BLaER1 treated with 17β-estradiol and CSF1 and Interleukin-3, amounts not matched to agents 10 nM and 100 nM (cell line): ENCODE data around the gene PKN1.

Experiments used
- H3K27ac ChIP-seq, 11 experiments: shearing (Covaris generic); formaldehyde crosslinking; 2 replicates each; pipeline ENCODE4 v1.8.1; 2022
- H3K27me3 ChIP-seq, 11 experiments: shearing (Covaris generic); formaldehyde crosslinking; 2 replicates each; pipeline ENCODE4 v1.8.1; 2022
- H3K36me3 ChIP-seq, 11 experiments: shearing (Covaris generic); formaldehyde crosslinking; 2 replicates each; pipeline ENCODE4 v1.8.1; 2022
- H3K4me1 ChIP-seq, 10 experiments: shearing (Covaris generic); formaldehyde crosslinking; 2 replicates each; pipeline ENCODE4 v1.8.1; 2022
- H3K4me2 ChIP-seq, 11 experiments: shearing (Covaris generic); formaldehyde crosslinking; 2 replicates each; pipeline ENCODE4 v1.8.1; 2022
- H3K4me3 ChIP-seq, 10 experiments: shearing (Covaris generic); formaldehyde crosslinking; 2 replicates each; pipeline ENCODE4 v1.8.1; 2022
- H3K9ac ChIP-seq, 11 experiments: shearing (Covaris generic); formaldehyde crosslinking; 2 replicates each; pipeline ENCODE4 v1.8.1; 2022
- H3K9me3 ChIP-seq, 11 experiments: shearing (Covaris generic); formaldehyde crosslinking; replicated peaks in 1 of 11; 2 replicates each; pipeline ENCODE4 v1.8.1; 2022
- H4K20me1 ChIP-seq, 11 experiments: shearing (Covaris generic); formaldehyde crosslinking; 2 replicates each; pipeline ENCODE4 v1.8.1; 2022
- Cebpa-rat ChIP-seq, 11 experiments: shearing (Covaris generic); IDR thresholded peaks; 2 replicates each; pipeline ENCODE4 v1.8.1; 2022

Gene PKN1

DNA sequence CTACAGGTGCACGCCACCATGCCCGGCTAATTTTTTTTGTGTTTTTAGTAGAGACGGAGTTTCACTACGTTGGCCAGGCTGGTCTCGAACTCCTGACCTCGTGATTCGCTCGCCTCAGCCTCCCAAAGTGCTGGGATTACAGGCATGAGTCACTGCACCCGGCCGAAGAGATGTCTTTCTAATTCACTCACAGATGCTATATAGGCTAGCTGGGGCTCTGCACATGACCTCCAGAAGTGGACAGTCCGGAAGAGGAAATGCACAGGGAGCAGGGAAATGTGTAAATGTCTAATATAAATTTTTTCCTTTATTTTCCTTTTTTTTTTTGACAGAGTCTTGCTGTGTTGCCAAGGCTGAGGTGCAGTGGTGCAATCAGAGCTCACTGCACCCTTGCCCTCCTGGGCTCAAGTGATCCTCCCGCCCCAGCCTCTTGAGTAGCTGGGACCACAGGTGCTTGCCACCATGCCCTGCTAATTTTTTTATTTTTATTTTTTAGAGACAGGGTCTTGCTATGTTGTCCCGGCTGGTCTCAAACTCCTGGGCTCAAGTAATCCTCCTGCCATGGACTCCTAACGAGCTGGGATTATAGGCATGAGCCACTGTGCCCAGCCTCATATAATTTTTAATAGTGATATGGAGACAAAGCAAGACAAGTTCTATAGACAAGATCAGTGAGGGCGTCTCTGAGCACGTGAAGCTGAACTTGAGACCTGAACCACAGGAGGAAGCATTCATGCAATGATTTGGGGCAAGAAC is 54.4 kb downstream of the PKN1 start:
- Histone ChIP-seq H3K9ac (no peak overlapping the region), H3K36me3 (peaks cover 5 to 79% (median 36%) of the 10 kb centered on the region in 11 experiments; a peak in 18 of 22 replicates), H3K27ac (no peak overlapping the region), H3K4me2 (no peak overlapping the region), H3K27me3 (no peaks in the 10 kb centered on the region), H4K20me1 (peaks cover 0 to 61% (median 3%) of the 10 kb centered on the region in 11 experiments; a peak in 8 of 22 replicates), H3K9me3 (no peaks in the 10 kb centered on the region), H3K4me3 (no peak overlapping the region), H3K4me1 (peaks cover 0 to 9% (median 4%) of the 10 kb centered on the region in 10 experiments; a peak in 5 of 20 replicates)
- no peak for TF ChIP-seq Cebpa-rat (IDR thresholded peaks at IDR 0.05)

GRCh38 chr19:14492756-14493337 is 59.7 kb downstream of the PKN1 start:
- Histone ChIP-seq H3K36me3 (peaks cover 5 to 48% (median 29%) of the 10 kb centered on the region in 11 experiments; a peak in 18 of 22 replicates), H3K4me3 (no peak overlapping the region)

GRCh38 chr19:14494411-14494810 is 61.3 kb downstream of the PKN1 start:
- no peak for TF ChIP-seq Cebpa-rat (IDR thresholded peaks at IDR 0.05)
- Histone ChIP-seq H3K9me3 (no peaks in the 10 kb centered on the region), H4K20me1 (peaks cover 0 to 37% (median 6%) of the 10 kb centered on the region in 11 experiments; a peak in 9 of 22 replicates), H3K9ac (peak overlapping the region in 7 of 11 experiments; percentile 31 to 83 (median 44); a peak in 6 of 22 replicates), H3K4me3 (peak overlapping the region in 6 of 10 experiments; percentile 22 to 81 (median 76); a peak in 8 of 20 replicates), H3K4me2 (peak overlapping the region; percentile 29 to 94 (median 81); a peak in 18 of 22 replicates), H3K27me3 (no peaks in the 10 kb centered on the region), H3K4me1 (peaks cover 8 to 35% (median 25%) of the 10 kb centered on the region in 10 experiments), H3K27ac (0 out of 22 replicates have a peak overlapping the region, but pooled peaks of 1 of the 11 experiments have one; percentile 7), H3K36me3 (peaks cover 0 to 32% (median 14%) of the 10 kb centered on the region in 11 experiments; a peak in 13 of 22 replicates)

More at GRCh38 chr19:14492756-14493337, 59.7 kb downstream of the PKN1 start:
- no peak overlapping the region for H3K27ac ChIP-seq
- 0 out of 22 replicates have a peak overlapping the region, but pooled peaks of 1 of the 11 experiments have one; percentile 26 for H3K9ac ChIP-seq
- H3K27me3 ChIP-seq = no peaks in the 10 kb centered on the region
- H3K4me1 ChIP-seq = peaks cover 8 to 32% (median 24%) of the 10 kb centered on the region in 10 experiments
- TF ChIP-seq Cebpa-rat (IDR thresholded peaks at IDR 0.05) = no peak
- no peak overlapping the region for H3K4me2 ChIP-seq
- no peaks in the 10 kb centered on the region for H3K9me3 ChIP-seq
- peaks cover 0 to 48% (median 6%) of the 10 kb centered on the region in 11 experiments; a peak in 9 of 22 replicates for H4K20me1 ChIP-seq

- H3K4me1 ChIP-seq = peaks cover 8 to 35% (median 25%) of the 10 kb centered on the region in 10 experiments
- H3K4me2 ChIP-seq = peak overlapping the region; percentile 77 to 94 (median 85)
- H3K36me3 ChIP-seq = peaks cover 0 to 25% (median 10%) of the 10 kb centered on the region in 11 experiments; a peak in 12 of 22 replicates
- peaks cover 0 to 37% (median 6%) of the 10 kb centered on the region in 11 experiments; a peak in 9 of 22 replicates for H4K20me1 ChIP-seq
- no peaks in the 10 kb centered on the region for H3K9me3 ChIP-seq
- H3K4me3 ChIP-seq = peak overlapping the region; percentile 61 to 81 (median 72)
- TF ChIP-seq Cebpa-rat (IDR thresholded peaks at IDR 0.05) = no peak
- peak overlapping the region; percentile 61 to 83 (median 79) for H3K9ac ChIP-seq
- H3K27ac ChIP-seq = peak overlapping the region in 10 of 11 experiments; percentile 52 to 83 (median 71); a peak in 15 of 22 replicates
- H3K27me3 ChIP-seq = no peaks in the 10 kb centered on the region
Measured at GRCh38 chr19:14494910-14495671, 62.0 kb downstream of the PKN1 start.

GRCh38 chr19:14495672-14496028 is 62.5 kb downstream of the PKN1 start:
- Histone ChIP-seq H3K9ac (peak overlapping the region; percentile 61 to 83 (median 79)), H3K27me3 (no peaks in the 10 kb centered on the region), H3K36me3 (peaks cover 0 to 22% (median 8%) of the 10 kb centered on the region in 11 experiments; a peak in 10 of 22 replicates), H4K20me1 (peaks cover 0 to 37% (median 6%) of the 10 kb centered on the region in 11 experiments; a peak in 9 of 22 replicates), H3K9me3 (no peaks in the 10 kb centered on the region), H3K4me3 (peak overlapping the region; percentile 61 to 81 (median 72)), H3K27ac (peak overlapping the region; percentile 52 to 83 (median 71); a peak in 21 of 22 replicates), H3K4me1 (peaks cover 8 to 35% (median 25%) of the 10 kb centered on the region in 10 experiments), H3K4me2 (peak overlapping the region; percentile 77 to 94 (median 85))
- no peak for TF ChIP-seq Cebpa-rat (IDR thresholded peaks at IDR 0.05)

GRCh38 chr19:14496029-14496833 is 63.1 kb downstream of the PKN1 start, which contains the start of gene GIPC1:
Gene GIPC1, minus strand, starts transcription at chr19:14496127. Its CDS starts 13,151 bp downstream, at chr19:14482976.
- Histone ChIP-seq H4K20me1 (peaks cover 0 to 37% (median 6%) of the 10 kb centered on the region in 11 experiments; a peak in 9 of 22 replicates), H3K27me3 (no peaks in the 10 kb centered on the region), H3K27ac (peak within 1 kb of the TSS; percentile 52 to 83 (median 71); a peak in 21 of 22 replicates), H3K9ac (peak within 1 kb of the TSS; percentile 61 to 83 (median 79)), H3K9me3 (no peaks in the 10 kb centered on the region), H3K36me3 (peaks cover 0 to 18% (median 7%) of the 10 kb centered on the region in 11 experiments; a peak in 10 of 22 replicates), H3K4me2 (peak within 1 kb of the TSS; percentile 77 to 94 (median 85)), H3K4me3 (peak within 1 kb of the TSS; percentile 61 to 81 (median 72)), H3K4me1 (peaks cover 8 to 35% (median 25%) of the 10 kb centered on the region in 10 experiments)
- TF ChIP-seq Cebpa-rat (IDR thresholded peaks at IDR 0.05) = no peak

- peaks cover 0 to 31% (median 6%) of the 10 kb centered on the region in 11 experiments; a peak in 9 of 22 replicates for H4K20me1 ChIP-seq
- no peaks in the 10 kb centered on the region for H3K9me3 ChIP-seq
- H3K4me1 ChIP-seq = peaks cover 8 to 35% (median 25%) of the 10 kb centered on the region in 10 experiments
- H3K4me3 ChIP-seq = peak overlapping the region in 7 of 10 experiments; percentile 61 to 81 (median 70); a peak in 10 of 20 replicates
- H3K27me3 ChIP-seq = no peaks in the 10 kb centered on the region
- peak overlapping the region in 3 of 11 experiments; percentile 61 to 81 (median 78); a peak in 6 of 22 replicates for H3K9ac ChIP-seq
- no peak for TF ChIP-seq Cebpa-rat (IDR thresholded peaks at IDR 0.05)
- H3K36me3 ChIP-seq = peaks cover 0 to 12% (median 1%) of the 10 kb centered on the region in 11 experiments; a peak in 8 of 22 replicates
- peak overlapping the region; percentile 77 to 94 (median 85); a peak in 21 of 22 replicates for H3K4me2 ChIP-seq
- peak overlapping the region in 2 of 11 experiments; percentile 57 to 76; a peak in 4 of 22 replicates for H3K27ac ChIP-seq
Measured at GRCh38 chr19:14496834-14497227, 63.7 kb downstream of the PKN1 start.
